K562 (cell line): ENCODE results near the gene SCMH1. TPM values are rescaled to one million over a fixed set of nuclear protein-coding genes. Genes with fewer than 3 reads are reported as not detected.

Experiments used
- ATAC-seq: fragments of 200-7000 bp; cut with Tn5 transposase; 3 replicates; pipeline ENCODE4 v1.9.1; 2020; ENCODE audit warnings: moderate library complexity
- BruUV-seq: library from RNA; stranded (reverse); fragments of 400-500 nt; replicated peaks from 2 replicates; lab custom pipeline; 2021; lab: Mats Ljungman, UMichigan
- CTCF ChIA-PET: fragments of 300-600 bp; formaldehyde crosslinking; extraction: SDS; loops from one replicate; lab custom pipeline; 2021; ENCODE audit warnings: low intra/inter-chr PET ratio; lab: Yijun Ruan, JAX
- POLR2A ChIA-PET: fragments of 300-600, 350-650 bp; sonication (Branson Sonifier 250); formaldehyde crosslinking; extraction: SDS; loops from one replicate; lab custom pipeline; 2021; ENCODE audit warnings: antibody characterized with exemption, inconsistent platforms; lab: Yijun Ruan, JAX
- DNase-seq, 4 experiments: peaks; one replicate each; pipeline versions ENCODE4 v3.0.0 to v3.0.0-alpha.2; 2011 to 2018; ENCODE audit warnings: low spot score in 3 of 4, mixed read lengths in 3 of 4; ENCODE audit errors: extremely low read depth in 1 of 4
- FAIRE-seq: peaks from 2 replicates; lab custom pipeline; 2011; peaks lifted over from hg19 to GRCh38; lab: Jason Lieb, UNC
- H2AFZ ChIP-seq: 2 replicates; pipeline ENCODE4 v1.6.0; 2011; ENCODE audit warnings: low read depth, low read length, control low read depth, inconsistent platforms
- H3K27ac ChIP-seq: fragments of 200-600 bp; 3 replicates; pipeline ENCODE4 v1.8.0; 2011; ENCODE audit warnings: low read depth, mild to moderate bottlenecking, control low read depth, inconsistent platforms, low read length, moderate library complexity, mixed read lengths; ENCODE audit errors: extremely low read depth
- H3K27me3 ChIP-seq, 2 experiments: fragments of 300-600 bp in 1 of 2; 2 replicates in 1 of 2; 3 replicates in 1 of 2; pipeline versions ENCODE4 v1.6.0 to v1.8.0; 2011; ENCODE audit warnings: inconsistent platforms in 2 of 2, low read length in 2 of 2, mild to moderate bottlenecking in 1 of 2, mixed read lengths in 1 of 2, moderate library complexity in 1 of 2; ENCODE audit not compliant: control insufficient read depth in 2 of 2, insufficient read depth in 2 of 2
- H3K36me3 ChIP-seq: fragments of 300-600 bp; 3 replicates; pipeline ENCODE4 v1.8.0; 2011; ENCODE audit warnings: mild to moderate bottlenecking, low read length, inconsistent platforms; ENCODE audit not compliant: control insufficient read depth, insufficient read depth
- H3K4me1 ChIP-seq, 2 experiments: fragments of 200-600 bp in 1 of 2; replicated peaks in 1 of 2; 2 replicates in 1 of 2; 3 replicates in 1 of 2; pipeline versions ENCODE4 v1.5.1 to v1.8.0; 2011; ENCODE audit warnings: inconsistent platforms in 2 of 2, low read length in 2 of 2, mild to moderate bottlenecking in 1 of 2, mixed read lengths in 1 of 2, moderate library complexity in 1 of 2; ENCODE audit not compliant: control insufficient read depth in 2 of 2, insufficient read depth in 2 of 2
- H3K4me2 ChIP-seq: 2 replicates; pipeline ENCODE4 v1.6.1; 2011; ENCODE audit warnings: low read length, control low read depth, inconsistent platforms, mixed read lengths; ENCODE audit not compliant: insufficient read depth
- H3K4me3 ChIP-seq: fragments of 200-600 bp; sonication (generic), shearing (Covaris generic); 2 replicates; pipeline ENCODE4 v1.5.1; 2016; ENCODE audit warnings: control low read depth, inconsistent platforms
- H3K79me2 ChIP-seq: fragments of 200-600 bp; 3 replicates; pipeline ENCODE4 v1.8.0; 2011; ENCODE audit warnings: low read length, inconsistent platforms; ENCODE audit not compliant: control insufficient read depth, insufficient read depth
- H3K9ac ChIP-seq, 2 experiments: 2 replicates each; pipeline versions ENCODE4 v1.6.0 to v1.6.1; 2011; ENCODE audit warnings: low read depth in 2 of 2, low read length in 2 of 2, control low read depth in 1 of 2, inconsistent platforms in 1 of 2, mild to moderate bottlenecking in 1 of 2, mixed read lengths in 1 of 2; ENCODE audit not compliant: insufficient read depth in 1 of 2
- H3K9me1 ChIP-seq: one replicate; pipeline ENCODE4 v1.6.0; 2011; ENCODE audit warnings: inconsistent platforms, mild to moderate bottlenecking, low read length, moderate library complexity; ENCODE audit not compliant: control insufficient read depth, insufficient read depth
- H3K9me3 ChIP-seq: replicated peaks from 2 replicates; pipeline ENCODE4 v1.5.1; 2011; ENCODE audit warnings: low read depth, low read length, inconsistent platforms; ENCODE audit not compliant: control insufficient read depth, insufficient read depth
- H4K20me1 ChIP-seq: replicated peaks from 2 replicates; pipeline ENCODE4 v1.6.1; 2011; ENCODE audit warnings: low read length, inconsistent platforms, mixed read lengths; ENCODE audit not compliant: control insufficient read depth, insufficient read depth
- AFF4 ChIP-seq: sonication (generic); formaldehyde crosslinking; IDR thresholded peaks from 2 replicates; pipeline ENCODE4 v1.8.0; 2023; ENCODE audit warnings: mild to moderate bottlenecking, missing genetic modification reagents
- CEBPZ ChIP-seq: fragments of 150-350 bp; IDR thresholded peaks from 2 replicates; pipeline ENCODE4 v1.6.1; 2014; ENCODE audit warnings: low read depth, mild to moderate bottlenecking, low read length, borderline replicate concordance
- HMG20B ChIP-seq: fragments of 250-450 bp; sonication (Bioruptor Pico); IDR thresholded peaks from 2 replicates; pipeline ENCODE4 v1.5.0; 2021; ENCODE audit warnings: mild to moderate bottlenecking
- NR0B1 ChIP-seq: fragments of 450-650 bp; IDR thresholded peaks from one replicate; pipeline ENCODE4 v1.6.1; 2018; ENCODE audit warnings: mild to moderate bottlenecking, moderate library complexity; ENCODE audit not compliant: partially characterized antibody
- PCBP1 ChIP-seq: fragments of 200-400 bp; formaldehyde crosslinking; IDR thresholded peaks from 2 replicates; pipeline ENCODE4 v1.6.1; 2018; ENCODE audit warnings: mild to moderate bottlenecking, low read depth, low read length; ENCODE audit not compliant: poor library complexity, severe bottlenecking
- RBM25 ChIP-seq: fragments of 200-400 bp; formaldehyde crosslinking; IDR thresholded peaks from 2 replicates; pipeline ENCODE4 v1.6.1; 2018; ENCODE audit warnings: low read length, low read depth, moderate library complexity; ENCODE audit not compliant: severe bottlenecking
- SETDB1 ChIP-seq: IDR thresholded peaks from one replicate; pipeline ENCODE4 v1.6.1; 2012; ENCODE audit warnings: low read length, control low read depth, inconsistent platforms
- SPI1 ChIP-seq: IDR thresholded peaks from 2 replicates; pipeline ENCODE4 v1.6.1; 2011; ENCODE audit warnings: low read depth, low read length, control low read depth, borderline replicate concordance
- STAT6 ChIP-seq: sonication (generic); formaldehyde crosslinking; IDR thresholded peaks from 2 replicates; pipeline ENCODE4 v1.8.1; 2023; ENCODE audit warnings: mild to moderate bottlenecking, missing genetic modification reagents
- in situ Hi-C: fragments of 300-500 bp; cut with MboI; formaldehyde crosslinking; loops from 4 replicates; pipeline ENCODE4 v1.15.0; 2018; ENCODE audit warnings: inconsistent platforms, mixed read lengths
- intact Hi-C: fragments of 100-400 bp; cut with micrococcal nuclease; formaldehyde crosslinking; loops from 2 replicates; pipeline ENCODE4 v1.14.2; 2022
- polyA plus RNA-seq, 8 experiments: library from polyadenylated mRNA; depleted of rRNA in 4 of 8; stranded (reverse) in 5 of 8; unstranded in 3 of 8; fragments of >200 nt; fragmentation: Nextera tagmentation in 2 of 8; fragmentation: Illumina TruSeq in 1 of 8; extraction: Ambion mirVana in 2 of 8; extraction: Trizol in 1 of 8; gene quantifications; 2 replicates each; pipeline versions ENCODE4 v1.2.1 to v1.2.3, GENCODE V29; 2011 to 2014; ENCODE audit warnings: inconsistent platforms in 1 of 8, missing spikeins in 1 of 8
- total RNA-seq, 7 experiments: library from RNA; depleted of rRNA in 6 of 7; stranded (reverse); fragments of >200 nt in 6 of 7; fragmentation: Illumina TruSeq in 2 of 7; extraction: Trizol in 2 of 7; gene quantifications; 2 replicates each; pipeline versions ENCODE4 v1.2.1 to v1.2.3, GENCODE V29; 2011 to 2021; ENCODE audit warnings: low replicate concordance in 1 of 7

The SCMH1 gene
- total and polyA plus RNA-seq, 9 of the 15 experiments (the other 6 are each of a cell fraction or from before 2014, with no cell fraction given), result 8.5 to 37.0 (median 26.8) TPM

- CTCF ChIA-PET, result no interaction called here
- no peak overlapping the region for H3K27ac ChIP-seq
- ATAC-seq (no peak), FAIRE-seq (no peak), DNase-seq (no peak)
- 0 out of 3 replicates have a peak, but pooled peaks cover 4% of the 10 kb centered on the region for H3K79me2 ChIP-seq
- H3K9ac ChIP-seq, result no peak overlapping the region
- in situ Hi-C loops (no loop called here), intact Hi-C loops (no loop called here)
- POLR2A ChIA-PET, result interaction anchor here (0.9 kb wide), 1 partner anchor 11 kb away, joined by 3 read pairs; no protein-coding TSS in a partner anchor
- no peaks in the 10 kb centered on the region for H3K4me1 ChIP-seq
- no TSS peak for BruUV-seq
- H3K4me2 ChIP-seq, result no peak overlapping the region
- no peak overlapping the region for H2AFZ ChIP-seq
- no peaks in the 10 kb centered on the region for H3K9me1 ChIP-seq
- no peaks in the 10 kb centered on the region for H3K27me3 ChIP-seq
- H3K36me3 ChIP-seq, result 0 out of 3 replicates have a peak, but pooled peaks cover 5% of the 10 kb centered on the region
- no peaks in the 10 kb centered on the region for H3K9me3 ChIP-seq
- H3K4me3 ChIP-seq, result no peak overlapping the region
- no peaks in the 10 kb centered on the region for H4K20me1 ChIP-seq
- TF ChIP-seq AFF4 (CRISPR knock-in tag), result no peak
- TF ChIP-seq SETDB1, result no peak
- no peak for TF ChIP-seq NR0B1
- TF ChIP-seq PCBP1, result no peak
- no peak for TF ChIP-seq CEBPZ
- no peak for TF ChIP-seq SPI1
- no peak for TF ChIP-seq RBM25
- TF ChIP-seq HMG20B (CRISPR knock-in tag), result no peak
- TF ChIP-seq STAT6, result no peak
Observed at GRCh38 chr1:41215623-41216022, 26.5 kb downstream of the SCMH1 start.
